Kidney epithelial cell (primary cell): ENCODE results near the gene GOLGA3. TPM values are rescaled to one million over a fixed set of nuclear protein-coding genes. Genes with fewer than 3 reads are reported as not detected.

Source experiments
- DNase-seq: peaks from one replicate; pipeline ENCODE4 v3.0.0-alpha.2; 2010; ENCODE audit warnings: low read depth
- H3K27me3 ChIP-seq: 2 replicates; pipeline ENCODE4 v1.6.0; 2011; ENCODE audit warnings: low read length; ENCODE audit not compliant: control insufficient read depth, insufficient read depth
- H3K36me3 ChIP-seq: 2 replicates; pipeline ENCODE4 v1.5.1; 2011; ENCODE audit warnings: low read length; ENCODE audit not compliant: control insufficient read depth, insufficient read depth
- H3K4me3 ChIP-seq: 2 replicates; pipeline ENCODE4 v1.5.1; 2011; ENCODE audit warnings: low read depth, mild to moderate bottlenecking, control low read depth, low read length
- total RNA-seq: library from RNA; depleted of rRNA; stranded (reverse); fragments of >200 nt; gene quantifications from 2 replicates; pipeline ENCODE4 v1.2.3, GENCODE V29; 2015
- TF ChIP-seq, protein P1 (sequence below): IDR thresholded peaks from 2 replicates; pipeline ENCODE4 v1.5.1; 2011; ENCODE audit warnings: mild to moderate bottlenecking, moderate library complexity, low read length, control low read depth, inconsistent platforms; ENCODE audit not compliant: insufficient read depth, poor library complexity, severe bottlenecking

Gene GOLGA3
- total RNA-seq, 1 donor from 2014 or later = 79.1 TPM

GRCh38 chr12:132727091-132727794 lies 101.4 kb downstream of the GOLGA3 start:
- H3K4me3 ChIP-seq = no peak overlapping the region
- H3K27me3 ChIP-seq = no peaks in the 10 kb centered on the region
- peaks cover 4% of the 10 kb centered on the region for H3K36me3 ChIP-seq
- no peak for DNase-seq
- TF ChIP-seq, protein P1, sequence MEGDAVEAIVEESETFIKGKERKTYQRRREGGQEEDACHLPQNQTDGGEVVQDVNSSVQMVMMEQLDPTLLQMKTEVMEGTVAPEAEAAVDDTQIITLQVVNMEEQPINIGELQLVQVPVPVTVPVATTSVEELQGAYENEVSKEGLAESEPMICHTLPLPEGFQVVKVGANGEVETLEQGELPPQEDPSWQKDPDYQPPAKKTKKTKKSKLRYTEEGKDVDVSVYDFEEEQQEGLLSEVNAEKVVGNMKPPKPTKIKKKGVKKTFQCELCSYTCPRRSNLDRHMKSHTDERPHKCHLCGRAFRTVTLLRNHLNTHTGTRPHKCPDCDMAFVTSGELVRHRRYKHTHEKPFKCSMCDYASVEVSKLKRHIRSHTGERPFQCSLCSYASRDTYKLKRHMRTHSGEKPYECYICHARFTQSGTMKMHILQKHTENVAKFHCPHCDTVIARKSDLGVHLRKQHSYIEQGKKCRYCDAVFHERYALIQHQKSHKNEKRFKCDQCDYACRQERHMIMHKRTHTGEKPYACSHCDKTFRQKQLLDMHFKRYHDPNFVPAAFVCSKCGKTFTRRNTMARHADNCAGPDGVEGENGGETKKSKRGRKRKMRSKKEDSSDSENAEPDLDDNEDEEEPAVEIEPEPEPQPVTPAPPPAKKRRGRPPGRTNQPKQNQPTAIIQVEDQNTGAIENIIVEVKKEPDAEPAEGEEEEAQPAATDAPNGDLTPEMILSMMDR = no peak

- TF ChIP-seq, protein P1 = no peak
- DNase-seq = no peak
- peaks cover 4% of the 10 kb centered on the region for H3K36me3 ChIP-seq
- no peaks in the 10 kb centered on the region for H3K27me3 ChIP-seq
- no peak overlapping the region for H3K4me3 ChIP-seq
These were observed 102.3 kb downstream of the GOLGA3 start for GRCh38 chr12:132726386-132726785.

- Histone ChIP-seq H3K36me3 (peaks cover under 1% of the 10 kb centered on the region), H3K27me3 (no peaks in the 10 kb centered on the region), H3K4me3 (no peak overlapping the region)
- DNase-seq = no peak
- TF ChIP-seq, protein P1 = no peak
These were observed 104.0 kb downstream of the GOLGA3 start for GRCh38 chr12:132724506-132725241.

GRCh38 chr12:132723764-132724140 lies 104.9 kb downstream of the GOLGA3 start:
- Histone ChIP-seq H3K27me3 (no peaks in the 10 kb centered on the region), H3K36me3 (peaks cover 5% of the 10 kb centered on the region), H3K4me3 (no peak overlapping the region)
- TF ChIP-seq, protein P1 = no peak
- no peak for DNase-seq

DNA sequence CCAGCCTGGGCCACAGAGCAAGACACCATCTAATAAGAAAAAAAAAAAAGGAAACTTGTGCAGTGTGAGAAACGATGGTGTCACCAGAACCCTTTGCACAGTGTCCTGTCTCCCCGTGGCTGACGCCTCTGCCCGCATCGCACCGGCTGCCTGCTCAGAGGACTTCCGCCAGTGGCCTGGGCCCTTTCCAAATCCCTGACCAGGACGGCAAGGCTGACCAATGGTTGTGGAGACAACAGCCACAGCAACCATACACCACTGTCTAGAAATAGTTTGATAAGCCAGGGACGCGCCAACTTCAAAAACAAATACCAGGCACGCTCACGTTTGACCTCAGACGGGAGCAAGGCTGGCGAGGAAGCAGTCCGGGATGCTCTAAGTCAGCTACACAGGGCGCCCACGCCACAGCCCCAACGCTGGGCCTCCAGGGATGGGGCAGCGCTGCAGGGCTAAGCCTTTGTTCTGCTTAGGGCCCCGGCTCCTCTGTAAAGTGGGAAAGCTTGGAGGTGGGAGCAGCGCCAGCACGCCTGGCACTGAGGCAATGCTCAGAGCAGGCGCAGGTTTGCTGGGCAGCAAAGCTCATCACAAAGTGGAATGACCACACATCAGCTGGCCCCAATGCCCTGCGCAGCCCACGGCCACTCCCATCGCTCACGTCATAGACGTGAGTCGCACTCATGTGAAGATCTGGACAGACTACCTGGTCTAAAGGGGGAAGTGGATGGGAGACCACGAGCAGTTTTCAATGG lies 105.5 kb downstream of the GOLGA3 start:
- no peak overlapping the region for H3K4me3 ChIP-seq
- TF ChIP-seq, protein P1 = no peak
- H3K27me3 ChIP-seq = no peaks in the 10 kb centered on the region
- peaks cover 5% of the 10 kb centered on the region for H3K36me3 ChIP-seq
- no peak for DNase-seq
